KMS-11 (cell line): ENCODE results near the gene IER5L.

Source experiments
- H2AFZ ChIP-seq: fragments of 200-600 bp; sonication (generic); 2 replicates; pipeline ENCODE4 v1.6.1; 2016; ENCODE audit warnings: antibody characterized with exemption, mixed run types, low read depth
- H3K27ac ChIP-seq: fragments of 200-600 bp; sonication (generic); 2 replicates; pipeline ENCODE4 v1.6.1; 2016; ENCODE audit warnings: mild to moderate bottlenecking, mixed run types
- H3K27me3 ChIP-seq: fragments of 200-600 bp; sonication (generic); 2 replicates; pipeline ENCODE4 v1.6.1; 2017; ENCODE audit warnings: mild to moderate bottlenecking, low read depth, mixed run types, moderate library complexity; ENCODE audit not compliant: insufficient read depth
- H3K36me3 ChIP-seq: fragments of 200-600 bp; sonication (generic); 2 replicates; pipeline ENCODE4 v1.6.1; 2017; ENCODE audit warnings: mild to moderate bottlenecking, mixed run types; ENCODE audit not compliant: insufficient read depth
- H3K4me1 ChIP-seq: fragments of 200-600 bp; sonication (generic); 2 replicates; pipeline ENCODE4 v1.6.1; 2016; ENCODE audit warnings: mild to moderate bottlenecking, low read depth, mixed run types; ENCODE audit not compliant: poor library complexity, severe bottlenecking
- H3K4me2 ChIP-seq: fragments of 200-600 bp; sonication (generic); 2 replicates; pipeline ENCODE4 v1.7.0; 2016; ENCODE audit warnings: mild to moderate bottlenecking, mixed run types
- H3K4me3 ChIP-seq: fragments of 200-600 bp; sonication (generic); IDR thresholded peaks from 2 replicates; pipeline ENCODE4 v1.6.1; 2017; ENCODE audit warnings: low read depth, low read length, mixed read lengths; ENCODE audit not compliant: insufficient read depth
- H3K79me2 ChIP-seq: fragments of 200-600 bp; sonication (generic); 2 replicates; pipeline ENCODE4 v1.6.1; 2016; ENCODE audit warnings: low read depth, mixed run types; ENCODE audit not compliant: insufficient read depth
- H3K9ac ChIP-seq: fragments of 200-600 bp; sonication (generic); 2 replicates; pipeline ENCODE4 v1.6.1; 2016; ENCODE audit warnings: mild to moderate bottlenecking, mixed run types
- H4K20me1 ChIP-seq: fragments of 200-600 bp; sonication (generic); 2 replicates; pipeline ENCODE4 v1.6.1; 2016; ENCODE audit warnings: mild to moderate bottlenecking, mixed run types; ENCODE audit not compliant: insufficient read depth
- TF ChIP-seq, protein P1 (sequence below): fragments of 200-600 bp; sonication (generic); conservative IDR thresholded peaks from 2 replicates; pipeline ENCODE4 v1.6.1; 2017; ENCODE audit warnings: low read depth, mild to moderate bottlenecking, antibody characterized with exemption, low read length, moderate library complexity, mixed read lengths

The IER5L gene

DNA sequence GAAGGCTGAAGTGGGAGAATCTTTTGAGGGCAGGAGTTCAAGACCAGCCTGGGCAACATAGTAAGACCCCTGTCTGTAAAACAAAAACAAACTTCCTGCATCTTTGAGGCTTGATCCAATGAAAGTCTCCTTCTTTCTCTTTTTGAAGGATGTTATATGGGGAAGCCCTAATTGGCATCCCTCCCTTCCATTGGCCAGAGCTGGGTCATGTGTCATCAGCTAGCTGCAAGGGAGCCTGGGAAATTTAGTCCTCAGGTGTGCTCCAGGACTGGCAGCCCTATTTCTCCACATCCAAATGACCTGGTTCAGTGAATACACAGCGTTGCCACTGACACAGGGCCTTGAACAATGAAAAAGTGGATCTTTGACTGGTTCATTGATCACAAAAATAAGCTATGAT, 9.0 kb upstream of the IER5L start:
- Histone ChIP-seq H3K4me2 (no peak overlapping the region), H2AFZ (no peak overlapping the region), H3K79me2 (no peaks in the 10 kb centered on the region), H3K4me1 (peaks cover 7% of the 10 kb centered on the region), H3K36me3 (no peaks in the 10 kb centered on the region), H3K9ac (no peak overlapping the region), H4K20me1 (no peaks in the 10 kb centered on the region), H3K27ac (no peak overlapping the region), H3K4me3 (no peak overlapping the region), H3K27me3 (no peaks in the 10 kb centered on the region)
- TF ChIP-seq, protein P1, sequence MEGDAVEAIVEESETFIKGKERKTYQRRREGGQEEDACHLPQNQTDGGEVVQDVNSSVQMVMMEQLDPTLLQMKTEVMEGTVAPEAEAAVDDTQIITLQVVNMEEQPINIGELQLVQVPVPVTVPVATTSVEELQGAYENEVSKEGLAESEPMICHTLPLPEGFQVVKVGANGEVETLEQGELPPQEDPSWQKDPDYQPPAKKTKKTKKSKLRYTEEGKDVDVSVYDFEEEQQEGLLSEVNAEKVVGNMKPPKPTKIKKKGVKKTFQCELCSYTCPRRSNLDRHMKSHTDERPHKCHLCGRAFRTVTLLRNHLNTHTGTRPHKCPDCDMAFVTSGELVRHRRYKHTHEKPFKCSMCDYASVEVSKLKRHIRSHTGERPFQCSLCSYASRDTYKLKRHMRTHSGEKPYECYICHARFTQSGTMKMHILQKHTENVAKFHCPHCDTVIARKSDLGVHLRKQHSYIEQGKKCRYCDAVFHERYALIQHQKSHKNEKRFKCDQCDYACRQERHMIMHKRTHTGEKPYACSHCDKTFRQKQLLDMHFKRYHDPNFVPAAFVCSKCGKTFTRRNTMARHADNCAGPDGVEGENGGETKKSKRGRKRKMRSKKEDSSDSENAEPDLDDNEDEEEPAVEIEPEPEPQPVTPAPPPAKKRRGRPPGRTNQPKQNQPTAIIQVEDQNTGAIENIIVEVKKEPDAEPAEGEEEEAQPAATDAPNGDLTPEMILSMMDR, result no peak

DNA sequence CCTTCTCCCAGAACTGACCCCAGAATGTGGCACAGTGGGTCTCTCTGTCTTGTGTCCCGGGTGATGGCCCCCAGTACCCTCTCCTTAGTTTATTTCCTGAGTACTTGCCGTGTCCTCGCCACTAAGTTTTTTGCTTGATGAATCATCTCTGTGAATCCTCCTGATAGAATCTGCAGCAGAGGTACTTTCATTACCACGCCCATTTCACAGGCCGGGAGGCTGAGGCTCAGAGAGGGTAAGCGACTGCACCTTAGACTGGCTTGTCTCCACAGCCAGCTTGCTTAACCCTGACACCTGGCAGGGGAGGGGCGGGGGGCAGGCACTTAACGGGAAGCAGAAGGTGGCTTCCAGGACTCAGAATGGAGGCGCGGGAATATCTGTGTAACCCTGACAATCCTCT, 7.9 kb upstream of the IER5L start:
- Histone ChIP-seq H3K27ac (no peak overlapping the region), H2AFZ (no peak overlapping the region), H3K9ac (no peak overlapping the region)

DNA sequence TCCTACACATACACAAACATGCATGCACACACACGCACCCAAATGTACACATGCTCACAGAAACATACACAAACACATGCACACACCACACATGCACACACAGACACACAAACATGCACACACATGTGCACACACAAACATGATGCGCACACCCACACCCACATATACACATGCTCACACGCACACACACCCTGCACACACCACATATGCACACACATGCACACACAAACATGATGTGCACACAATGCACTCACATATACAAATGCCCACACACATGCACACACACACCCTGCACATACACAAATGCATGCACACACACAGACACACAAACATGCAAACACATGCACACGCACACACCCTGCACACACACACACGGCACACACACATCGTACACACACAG, 7.3 kb upstream of the IER5L start:
- Histone ChIP-seq H2AFZ (no peak overlapping the region), H3K4me2 (no peak overlapping the region), H3K36me3 (no peaks in the 10 kb centered on the region), H4K20me1 (no peaks in the 10 kb centered on the region), H3K79me2 (no peaks in the 10 kb centered on the region), H3K27me3 (no peaks in the 10 kb centered on the region), H3K27ac (no peak overlapping the region), H3K9ac (no peak overlapping the region), H3K4me1 (peaks cover 7% of the 10 kb centered on the region), H3K4me3 (no peak overlapping the region)
- TF ChIP-seq, protein P1, result no peak

More for the DNA sequence above, 7.9 kb upstream of the IER5L start:
- Histone ChIP-seq H3K36me3 (no peaks in the 10 kb centered on the region), H3K4me1 (peaks cover 7% of the 10 kb centered on the region), H4K20me1 (no peaks in the 10 kb centered on the region), H3K4me2 (no peak overlapping the region), H3K79me2 (no peaks in the 10 kb centered on the region), H3K27me3 (no peaks in the 10 kb centered on the region), H3K4me3 (no peak overlapping the region)
- TF ChIP-seq, protein P1, result no peak

DNA sequence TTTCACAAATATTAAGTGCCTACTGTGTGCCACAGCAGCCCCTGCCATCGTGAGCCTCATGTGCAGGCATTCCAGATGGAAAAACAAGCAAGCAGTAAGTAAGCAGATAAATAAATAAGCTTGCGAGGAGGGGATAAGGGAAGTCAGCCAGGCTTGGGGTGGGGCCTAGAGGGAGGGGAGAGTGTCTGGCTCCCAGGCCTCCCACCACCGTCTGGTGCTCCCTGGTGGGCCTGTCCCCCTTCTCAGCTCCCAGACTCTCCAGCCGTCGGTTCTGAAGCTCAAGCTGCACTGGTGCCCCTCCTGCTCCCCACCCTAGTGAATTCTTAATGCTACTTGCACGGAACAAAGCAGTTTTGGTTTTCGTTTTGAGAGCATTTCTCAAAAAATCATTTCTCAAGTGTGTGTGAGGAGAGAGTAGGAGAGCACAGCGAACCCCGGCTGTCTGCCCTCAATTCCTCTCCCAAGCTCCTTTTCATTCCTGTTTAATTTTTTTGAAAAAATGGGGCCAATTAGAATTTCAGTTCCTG, 6.6 kb upstream of the IER5L start:
- no peaks in the 10 kb centered on the region for H3K79me2 ChIP-seq

More for the DNA sequence above, 6.6 kb upstream of the IER5L start:
- Histone ChIP-seq H3K36me3 (no peaks in the 10 kb centered on the region), H4K20me1 (no peaks in the 10 kb centered on the region), H3K9ac (no peak overlapping the region), H3K4me3 (no peak overlapping the region), H3K4me1 (peaks cover 7% of the 10 kb centered on the region), H3K27ac (no peak overlapping the region), H2AFZ (no peak overlapping the region), H3K4me2 (no peak overlapping the region), H3K27me3 (no peaks in the 10 kb centered on the region)
- TF ChIP-seq, protein P1, result no peak
